ENCODE results near the gene SLC35F3. TPM values are rescaled to one million over a fixed set of nuclear protein-coding genes. Genes with fewer than 3 reads are reported as not detected.

The SLC35F3 gene
- total and polyA plus RNA-seq, 9 of the 15 experiments (the other 6 are each of a cell fraction or from before 2014, with no cell fraction given), result 0.04 to 0.07 (median 0.04) TPM; not detected in 6

DNA sequence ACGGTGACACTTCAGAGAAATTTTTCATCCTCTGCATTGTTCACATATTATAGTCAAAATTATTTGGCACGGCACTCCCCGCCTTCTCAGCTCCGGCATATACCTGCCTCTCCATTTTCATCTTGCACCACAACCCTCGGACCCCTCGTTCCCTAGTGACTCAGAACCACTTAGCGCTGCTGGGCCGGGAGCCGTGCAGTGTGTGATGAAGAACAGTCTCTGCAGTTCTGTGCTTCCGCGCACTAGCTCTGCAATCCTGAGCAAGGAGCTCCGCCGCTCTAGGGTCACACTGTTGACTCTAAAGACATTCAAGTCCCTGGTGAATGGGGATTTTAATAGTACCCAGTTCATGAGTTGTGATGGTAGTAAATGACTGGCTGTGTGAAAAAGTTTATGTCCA lies 221.2 kb downstream of the SLC35F3 start (continued):
- TF ChIP-seq, protein P1, sequence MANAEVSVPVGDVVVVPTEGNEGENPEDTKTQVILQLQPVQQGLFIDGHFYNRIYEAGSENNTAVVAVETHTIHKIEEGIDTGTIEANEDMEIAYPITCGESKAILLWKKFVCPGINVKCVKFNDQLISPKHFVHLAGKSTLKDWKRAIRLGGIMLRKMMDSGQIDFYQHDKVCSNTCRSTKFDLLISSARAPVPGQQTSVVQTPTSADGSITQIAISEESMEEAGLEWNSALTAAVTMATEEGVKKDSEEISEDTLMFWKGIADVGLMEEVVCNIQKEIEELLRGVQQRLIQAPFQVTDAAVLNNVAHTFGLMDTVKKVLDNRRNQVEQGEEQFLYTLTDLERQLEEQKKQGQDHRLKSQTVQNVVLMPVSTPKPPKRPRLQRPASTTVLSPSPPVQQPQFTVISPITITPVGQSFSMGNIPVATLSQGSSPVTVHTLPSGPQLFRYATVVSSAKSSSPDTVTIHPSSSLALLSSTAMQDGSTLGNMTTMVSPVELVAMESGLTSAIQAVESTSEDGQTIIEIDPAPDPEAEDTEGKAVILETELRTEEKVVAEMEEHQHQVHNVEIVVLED (CRISPR knock-in tag; IDR thresholded peaks at IDR 0.05), result no peak
- TF ChIP-seq ZBTB17 (CRISPR knock-in tag; IDR thresholded peaks at IDR 0.05) (no peak), ZFP30 (CRISPR knock-in tag; IDR thresholded peaks at IDR 0.05; ENCODE audit: borderline replicate concordance) (no peak), SMC3 (conservative IDR thresholded peaks at IDR 0.05; ENCODE audit: insufficient read depth, low read depth, low read length) (no peak), SIN3A (IDR thresholded peaks at IDR 0.05; ENCODE audit: borderline replicate concordance in 2 of 2, control insufficient read depth in 1 of 2, low read depth in 2 of 2, low read length in 2 of 2) (no peak), CHD4 (IDR thresholded peaks at IDR 0.05; ENCODE audit: insufficient read depth, insufficient replicate concordance, low read depth, low read length, poor library complexity, severe bottlenecking) (no peak)
- TF ChIP-seq, protein P2, sequence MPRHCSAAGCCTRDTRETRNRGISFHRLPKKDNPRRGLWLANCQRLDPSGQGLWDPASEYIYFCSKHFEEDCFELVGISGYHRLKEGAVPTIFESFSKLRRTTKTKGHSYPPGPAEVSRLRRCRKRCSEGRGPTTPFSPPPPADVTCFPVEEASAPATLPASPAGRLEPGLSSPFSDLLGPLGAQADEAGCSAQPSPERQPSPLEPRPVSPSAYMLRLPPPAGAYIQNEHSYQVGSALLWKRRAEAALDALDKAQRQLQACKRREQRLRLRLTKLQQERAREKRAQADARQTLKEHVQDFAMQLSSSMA (CRISPR knock-in tag; IDR thresholded peaks at IDR 0.05), result no peak
- TF ChIP-seq, protein P3, sequence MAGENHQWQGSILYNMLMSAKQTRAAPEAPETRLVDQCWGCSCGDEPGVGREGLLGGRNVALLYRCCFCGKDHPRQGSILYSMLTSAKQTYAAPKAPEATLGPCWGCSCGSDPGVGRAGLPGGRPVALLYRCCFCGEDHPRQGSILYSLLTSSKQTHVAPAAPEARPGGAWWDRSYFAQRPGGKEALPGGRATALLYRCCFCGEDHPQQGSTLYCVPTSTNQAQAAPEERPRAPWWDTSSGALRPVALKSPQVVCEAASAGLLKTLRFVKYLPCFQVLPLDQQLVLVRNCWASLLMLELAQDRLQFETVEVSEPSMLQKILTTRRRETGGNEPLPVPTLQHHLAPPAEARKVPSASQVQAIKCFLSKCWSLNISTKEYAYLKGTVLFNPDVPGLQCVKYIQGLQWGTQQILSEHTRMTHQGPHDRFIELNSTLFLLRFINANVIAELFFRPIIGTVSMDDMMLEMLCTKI (IDR thresholded peaks at IDR 0.05; ENCODE audit: partially characterized antibody), result no peak

All from K562 (cell line).